NB4 (cell line): ENCODE measurements around the gene NBPF3.

ENCODE experiments used
- DNase-seq: peaks from one replicate; pipeline ENCODE4 v3.0.0; 2010; ENCODE audit warnings: low read depth
- H3K4me3 ChIP-seq: one replicate; pipeline ENCODE4 v1.5.1; 2011; ENCODE audit warnings: mild to moderate bottlenecking, low read depth, low read length, moderate library complexity
- MAX ChIP-seq: IDR thresholded peaks from 2 replicates; pipeline ENCODE4 v1.6.1; 2011; ENCODE audit warnings: low read depth, low read length
- MYC ChIP-seq: IDR thresholded peaks from 2 replicates; pipeline ENCODE4 v1.6.1; 2011; ENCODE audit warnings: low read depth, low read length
- POLR2A ChIP-seq: IDR thresholded peaks from 2 replicates; pipeline ENCODE4 v1.6.1; 2011; ENCODE audit warnings: mild to moderate bottlenecking; ENCODE audit not compliant: insufficient read length; ENCODE audit errors: extremely low read depth
- TF ChIP-seq, protein P1 (sequence below): IDR thresholded peaks from one replicate; pipeline ENCODE4 v1.5.1; 2012; ENCODE audit warnings: low read depth, low read length

NBPF3 gene

DNA sequence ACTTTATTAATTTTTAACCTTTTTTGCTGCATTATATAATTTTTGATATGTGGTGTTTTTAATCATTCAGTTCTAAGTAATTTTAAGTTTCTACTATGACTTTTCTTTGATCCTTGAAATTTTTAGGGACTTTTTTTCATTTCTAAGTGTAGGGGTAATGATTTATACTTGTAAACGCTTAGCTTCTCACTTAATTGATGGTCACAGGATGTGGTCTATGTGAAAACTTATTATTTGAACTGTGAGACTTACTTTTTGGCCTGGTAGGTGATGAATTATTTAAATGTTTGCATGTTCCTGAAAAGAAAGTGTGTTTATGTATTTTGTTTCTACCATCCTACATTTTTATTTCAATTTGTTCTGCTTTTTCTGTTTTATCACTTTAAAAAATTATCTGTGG, 86.5 kb downstream of the NBPF3 start:
- no peak overlapping the region for H3K4me3 ChIP-seq
- TF ChIP-seq MYC (no peak), MAX (no peak)
- no peak for DNase-seq

- TF ChIP-seq, protein P1, sequence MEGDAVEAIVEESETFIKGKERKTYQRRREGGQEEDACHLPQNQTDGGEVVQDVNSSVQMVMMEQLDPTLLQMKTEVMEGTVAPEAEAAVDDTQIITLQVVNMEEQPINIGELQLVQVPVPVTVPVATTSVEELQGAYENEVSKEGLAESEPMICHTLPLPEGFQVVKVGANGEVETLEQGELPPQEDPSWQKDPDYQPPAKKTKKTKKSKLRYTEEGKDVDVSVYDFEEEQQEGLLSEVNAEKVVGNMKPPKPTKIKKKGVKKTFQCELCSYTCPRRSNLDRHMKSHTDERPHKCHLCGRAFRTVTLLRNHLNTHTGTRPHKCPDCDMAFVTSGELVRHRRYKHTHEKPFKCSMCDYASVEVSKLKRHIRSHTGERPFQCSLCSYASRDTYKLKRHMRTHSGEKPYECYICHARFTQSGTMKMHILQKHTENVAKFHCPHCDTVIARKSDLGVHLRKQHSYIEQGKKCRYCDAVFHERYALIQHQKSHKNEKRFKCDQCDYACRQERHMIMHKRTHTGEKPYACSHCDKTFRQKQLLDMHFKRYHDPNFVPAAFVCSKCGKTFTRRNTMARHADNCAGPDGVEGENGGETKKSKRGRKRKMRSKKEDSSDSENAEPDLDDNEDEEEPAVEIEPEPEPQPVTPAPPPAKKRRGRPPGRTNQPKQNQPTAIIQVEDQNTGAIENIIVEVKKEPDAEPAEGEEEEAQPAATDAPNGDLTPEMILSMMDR: no peak
- TF ChIP-seq POLR2A: no peak
- TF ChIP-seq MAX: no peak
- TF ChIP-seq MYC: no peak
Measured at GRCh38 chr1:21530368-21531016, 90.6 kb downstream of the NBPF3 start.

GRCh38 chr1:21531241-21531640, 91.3 kb downstream of the NBPF3 start:
- H3K4me3 ChIP-seq: no peak overlapping the region
- DNase-seq: no peak
- TF ChIP-seq MYC (no peak), MAX (no peak), POLR2A (no peak)
- TF ChIP-seq, protein P1: no peak

More at GRCh38 chr1:21530368-21531016, 90.6 kb downstream of the NBPF3 start:
- DNase-seq: no peak
- no peak overlapping the region for H3K4me3 ChIP-seq

DNA sequence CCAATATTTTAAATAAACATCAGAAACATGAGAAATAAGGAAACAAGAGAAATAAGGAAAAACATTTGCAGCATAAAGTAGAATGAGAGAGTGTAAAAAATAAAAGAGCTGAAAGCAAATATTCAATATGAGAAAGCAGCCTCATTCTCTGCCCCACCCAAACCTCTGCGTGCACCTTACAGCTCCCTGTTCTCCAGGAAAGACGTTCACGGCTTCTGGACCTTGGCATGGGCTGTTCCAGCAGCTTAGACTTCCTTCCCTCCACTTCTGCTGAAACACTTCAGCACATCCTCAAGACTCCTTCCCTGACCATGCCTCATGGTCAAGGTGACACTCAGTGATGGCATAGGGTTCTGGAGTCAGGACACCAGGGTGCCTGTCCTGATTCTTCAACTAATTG, 92.6 kb downstream of the NBPF3 start:
- DNase-seq: no peak
- TF ChIP-seq, protein P1: no peak
- no peak for TF ChIP-seq MAX
- TF ChIP-seq MYC: no peak
- no peak for TF ChIP-seq POLR2A
- H3K4me3 ChIP-seq: no peak overlapping the region

DNA sequence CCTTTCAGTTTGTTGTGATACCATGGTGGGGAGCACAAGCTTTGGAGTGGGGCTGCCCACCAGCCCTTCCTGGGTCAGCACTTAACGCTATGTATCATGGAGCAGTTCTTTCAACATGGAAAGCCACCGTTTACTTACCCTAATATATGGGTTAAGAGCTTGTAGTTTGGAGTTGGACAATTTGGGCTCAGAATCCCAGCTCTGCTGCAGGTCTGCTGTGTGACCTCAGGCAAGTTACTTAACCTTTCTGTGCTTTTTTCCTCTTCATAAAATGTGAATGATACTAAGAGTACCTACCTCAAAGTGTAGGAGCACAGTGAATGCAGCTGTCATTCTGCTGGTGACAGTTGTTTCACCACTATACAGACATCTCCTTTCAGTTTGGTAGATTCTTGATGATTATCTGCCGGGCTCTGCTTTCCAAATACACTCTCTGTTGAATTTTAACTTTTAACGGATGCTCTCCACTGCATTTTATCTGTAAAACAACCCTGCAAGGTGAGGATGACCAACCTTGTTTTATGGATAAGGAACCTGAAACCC, 93.1 kb downstream of the NBPF3 start:
- DNase-seq: no peak
- H3K4me3 ChIP-seq: no peak overlapping the region
- TF ChIP-seq POLR2A (no peak), MAX (no peak), MYC (no peak)
- TF ChIP-seq, protein P1: no peak

DNA sequence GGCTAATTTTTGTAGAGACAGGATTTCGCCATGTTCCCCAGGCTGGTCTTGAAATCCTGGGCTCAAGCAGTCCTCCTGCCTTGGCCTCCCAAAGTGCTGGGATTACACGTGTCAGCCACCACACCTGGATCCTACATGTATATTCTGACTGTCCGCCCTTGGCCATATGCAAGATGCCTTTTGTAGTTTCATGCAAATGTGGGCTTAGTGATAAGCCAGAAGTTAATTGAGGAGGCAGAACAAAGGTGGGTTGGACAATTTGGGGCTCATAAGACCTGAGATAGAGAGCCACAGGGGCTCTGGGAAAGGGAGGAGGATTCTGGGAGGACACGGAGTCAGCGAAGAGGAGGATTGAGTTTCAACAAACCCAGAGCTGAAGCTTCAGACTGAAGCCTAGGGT, 94.2 kb downstream of the NBPF3 start:
- no peak for DNase-seq
- no peak for TF ChIP-seq POLR2A
- TF ChIP-seq, protein P1: no peak
- H3K4me3 ChIP-seq: no peak overlapping the region
